Activated CD4-positive, alpha-beta T cell treated with anti-CD3 and anti-CD28 coated beads, Interleukin-2, amount 10 ng/mL, durations not matched to agents 24 days and 14 days (primary cell): Measurements from ENCODE around the gene SPIRE2. TPM values are rescaled to one million over a fixed set of nuclear protein-coding genes. Genes with fewer than 3 reads are reported as not detected.
A peak's percentile ranks its signal among the peaks of the same experiment; 100 is the strongest.
"Not testable (repeated sequence)": the region's sequence is repeated elsewhere in the genome, so short reads cannot be mapped to it uniquely, and the experiment has no call there.

ENCODE experiments used
- DNase-seq: peaks from one replicate; pipeline ENCODE4 v3.0.0; 2022
- H3K27ac Mint-ChIP-seq: one replicate; pipeline ENCODE4 v1.8.0; 2022; ENCODE audit warnings: mild to moderate bottlenecking, mixed read lengths
- H3K27me3 Mint-ChIP-seq: one replicate; pipeline ENCODE4 v1.8.0; 2022; ENCODE audit warnings: mixed read lengths
- H3K36me3 Mint-ChIP-seq: one replicate; pipeline ENCODE4 v1.8.0; 2022; ENCODE audit warnings: low read depth, mild to moderate bottlenecking, mixed read lengths
- H3K4me1 Mint-ChIP-seq: one replicate; pipeline ENCODE4 v1.8.0; 2021; ENCODE audit warnings: mixed read lengths
- H3K4me3 Mint-ChIP-seq: one replicate; pipeline ENCODE4 v1.8.0; 2022; ENCODE audit warnings: mild to moderate bottlenecking, moderate library complexity, mixed read lengths
- H3K9me3 Mint-ChIP-seq: one replicate; pipeline ENCODE4 v1.8.0; 2021; ENCODE audit warnings: mixed read lengths
- intact Hi-C: fragments of 100-400 bp; cut with micrococcal nuclease; formaldehyde crosslinking; loops from one replicate; pipeline ENCODE4 v1.15.1; 2023
- total RNA-seq: library from RNA; stranded (reverse); gene quantifications from 2 replicates; pipeline ENCODE4 v1.2.3, GENCODE V29; 2022

The SPIRE2 gene
- total RNA-seq, 1 donor from 2014 or later, result 2.0 TPM

DNA sequence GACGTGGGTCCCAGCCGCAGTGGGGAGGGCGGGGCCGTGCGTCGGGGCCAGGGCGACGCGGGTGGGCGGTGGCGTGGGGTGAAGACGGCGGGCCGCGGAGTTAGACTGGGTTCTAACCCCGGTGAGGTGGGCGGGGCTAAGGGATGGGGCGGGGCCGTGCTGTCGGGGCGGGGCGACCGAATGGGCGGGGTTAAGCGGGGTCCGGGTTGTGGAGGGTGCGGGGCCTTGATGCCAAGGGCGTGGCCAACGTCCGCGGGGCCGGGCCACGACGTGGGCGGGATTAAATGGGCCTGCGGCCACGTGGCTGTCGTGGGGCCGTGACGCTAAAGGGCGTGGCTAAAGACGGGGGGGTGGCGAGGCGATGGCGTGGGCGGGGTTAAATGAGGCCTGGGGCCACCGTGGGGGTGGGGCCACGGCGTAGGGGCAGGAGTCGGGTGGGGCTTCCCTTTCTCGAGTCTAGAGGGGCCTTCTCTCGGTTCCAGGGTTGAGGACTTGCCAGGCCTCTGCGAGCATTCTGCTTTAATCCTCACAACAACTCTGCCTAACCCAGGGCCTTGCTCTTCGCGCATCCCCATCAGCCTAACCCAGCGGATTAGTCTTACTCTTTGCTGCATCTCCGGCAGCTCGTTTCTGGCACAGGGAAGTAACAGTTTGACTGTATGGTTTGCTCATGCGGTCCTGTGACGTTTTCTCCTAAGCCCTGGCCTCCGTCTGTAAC, 45.9 kb downstream of the SPIRE2 start:
- DNase-seq, result peak; percentile 97
- Mint-ChIP-seq H3K27me3 (no peaks in the 10 kb centered on the region), H3K4me3 (peak overlapping the region; percentile 92), H3K4me1 (peaks cover 13% of the 10 kb centered on the region), H3K36me3 (peaks cover 43% of the 10 kb centered on the region), H3K27ac (peak overlapping the region; percentile 98), H3K9me3 (peaks cover 4% of the 10 kb centered on the region)
- intact Hi-C loops, result loop anchor here (1.0 to 5.0 kb wide), 2 partner anchors 53 to 58 kb away; partner anchors contain the start of gene FANCA

DNA sequence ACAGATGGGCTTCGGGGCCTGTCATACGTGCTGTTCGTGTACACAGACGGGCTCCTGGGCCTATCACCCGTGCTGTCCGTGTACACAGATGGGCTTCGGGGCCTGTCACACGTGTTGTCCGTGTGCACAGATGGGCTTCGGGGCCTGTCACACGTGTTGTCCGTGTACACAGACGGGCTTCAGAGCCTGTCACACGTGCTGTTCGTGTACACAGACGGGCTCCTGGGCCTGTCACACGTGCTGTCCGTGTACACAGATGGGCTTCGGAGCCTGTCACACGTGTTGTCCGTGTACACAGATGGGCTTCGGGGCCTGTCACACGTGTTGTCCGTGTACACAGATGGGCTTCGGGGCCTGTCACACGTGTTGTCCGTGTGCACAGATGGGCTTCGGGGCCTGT, 50.8 kb downstream of the SPIRE2 start:
- H3K4me1 Mint-ChIP-seq, result peaks cover 11% of the 10 kb centered on the region
- H3K27ac Mint-ChIP-seq, intact Hi-C loops: not testable (repeated sequence)

DNA sequence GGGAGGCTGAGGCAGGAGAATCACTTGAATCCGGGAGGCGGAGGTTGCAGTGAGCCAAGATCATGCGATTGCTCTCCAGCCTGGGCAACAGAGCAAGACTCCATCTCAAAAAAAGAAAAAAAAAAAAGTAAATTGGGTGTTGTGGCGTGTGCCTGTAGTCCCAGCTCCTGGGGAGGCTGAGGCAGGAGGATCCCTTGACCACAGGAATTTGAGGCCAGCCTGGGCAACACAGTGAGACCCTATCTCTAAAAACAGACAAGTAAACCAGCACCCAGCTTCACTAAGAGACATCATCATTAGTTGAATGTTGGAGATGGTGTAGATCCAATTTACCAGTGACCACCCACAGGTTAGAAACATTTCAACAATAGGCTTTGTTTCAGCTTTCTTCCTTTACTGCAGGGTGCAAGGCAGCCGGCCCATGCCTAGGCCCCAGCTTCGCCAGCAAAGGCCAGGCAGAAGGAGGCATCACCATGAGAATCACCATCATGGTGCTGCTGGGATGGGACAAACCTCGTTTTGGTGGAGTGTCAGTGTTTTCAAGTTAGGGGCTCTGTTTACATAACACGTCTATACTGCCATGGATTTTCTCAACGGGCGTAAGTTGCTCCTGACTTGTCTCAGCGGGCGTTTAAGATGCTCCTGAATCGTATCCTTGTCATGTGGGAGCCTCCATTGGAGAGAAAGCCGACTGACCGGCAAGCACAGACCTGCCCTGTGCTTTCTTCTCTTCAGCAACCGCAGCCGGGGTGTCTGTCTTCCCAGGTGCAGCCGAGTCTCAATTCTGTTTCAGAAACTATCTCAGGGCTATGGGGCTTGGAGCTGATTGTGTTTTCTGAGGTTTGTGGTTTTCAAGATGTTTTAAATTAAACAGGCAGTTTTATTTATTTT, 52.4 kb downstream of the SPIRE2 start:
- H3K27ac Mint-ChIP-seq, result no peak overlapping the region
- peaks cover 8% of the 10 kb centered on the region for H3K4me1 Mint-ChIP-seq
- H3K36me3 Mint-ChIP-seq, result peaks cover 55% of the 10 kb centered on the region
- no peaks in the 10 kb centered on the region for H3K27me3 Mint-ChIP-seq
- H3K4me3 Mint-ChIP-seq, result no peak overlapping the region
- intact Hi-C loops, result no loop called here
- peak; percentile 54 for DNase-seq
- no peaks in the 10 kb centered on the region for H3K9me3 Mint-ChIP-seq

More for the DNA sequence above, 50.8 kb downstream of the SPIRE2 start:
- H3K36me3 Mint-ChIP-seq, result peaks cover 54% of the 10 kb centered on the region
- H3K9me3 Mint-ChIP-seq, DNase-seq, H3K27me3 Mint-ChIP-seq, H3K4me3 Mint-ChIP-seq: not testable (repeated sequence)

DNA sequence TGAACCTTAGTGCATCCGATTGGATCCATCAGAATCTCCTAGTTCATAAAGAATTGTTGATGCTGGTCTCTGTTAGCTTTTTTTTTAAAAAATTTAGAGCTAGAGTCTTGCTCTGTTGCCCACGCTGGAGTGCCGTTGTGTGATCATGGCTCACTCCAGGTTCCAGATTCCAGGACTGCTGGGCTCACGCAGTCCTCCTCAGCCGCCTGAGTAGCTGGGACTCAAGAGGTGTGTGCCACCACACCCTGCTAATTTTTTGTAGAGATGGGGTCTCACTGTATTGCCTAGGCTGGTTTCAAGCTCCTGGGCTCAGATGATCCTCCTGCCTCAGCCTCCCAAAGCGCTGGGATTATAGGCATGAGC, 53.1 kb downstream of the SPIRE2 start:
- DNase-seq, result no peak
- peaks cover 55% of the 10 kb centered on the region for H3K36me3 Mint-ChIP-seq
- peaks cover 8% of the 10 kb centered on the region for H3K4me1 Mint-ChIP-seq
- H3K4me3 Mint-ChIP-seq, result no peak overlapping the region
- H3K27ac Mint-ChIP-seq, result no peak overlapping the region
- intact Hi-C loops, result no loop called here
- H3K27me3 Mint-ChIP-seq, result no peaks in the 10 kb centered on the region
- no peaks in the 10 kb centered on the region for H3K9me3 Mint-ChIP-seq

DNA sequence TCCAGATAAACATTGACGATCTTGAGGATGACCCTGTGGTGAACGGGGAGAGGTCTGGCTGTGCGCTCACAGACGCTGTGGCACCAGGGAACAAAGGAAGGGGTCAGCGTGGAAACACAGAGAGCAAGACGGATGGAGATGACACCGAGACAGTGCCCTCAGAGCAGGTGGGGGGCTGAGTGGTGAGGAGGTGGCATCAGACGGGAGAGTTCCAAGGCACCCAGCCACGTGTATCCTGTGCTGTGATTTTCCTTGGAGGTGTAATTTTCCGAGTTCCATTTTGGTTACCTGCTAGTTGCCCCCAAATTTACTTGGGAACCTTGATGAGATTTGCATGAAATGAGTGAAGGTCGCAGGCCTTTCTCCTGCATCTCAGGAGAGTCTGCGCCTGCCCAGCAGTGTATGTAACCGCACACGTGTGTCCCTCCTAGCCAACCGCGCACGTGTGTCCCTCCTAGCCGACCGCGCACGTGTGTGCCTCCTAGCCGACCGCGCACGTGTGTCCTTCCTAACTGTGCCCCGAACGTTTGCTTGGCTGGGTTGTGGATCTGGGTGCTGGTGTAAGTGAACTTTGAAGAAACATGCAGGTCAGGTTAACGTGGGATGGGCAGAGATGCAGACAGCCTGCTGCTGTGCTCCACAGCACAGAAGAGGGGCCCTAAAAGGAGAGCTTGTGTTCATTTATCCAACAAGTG, 55.2 kb downstream of the SPIRE2 start:
- no peaks in the 10 kb centered on the region for H3K9me3 Mint-ChIP-seq
- peaks cover 7% of the 10 kb centered on the region for H3K4me1 Mint-ChIP-seq
- no peaks in the 10 kb centered on the region for H3K27me3 Mint-ChIP-seq
- no peak for DNase-seq
- no peak overlapping the region for H3K4me3 Mint-ChIP-seq
- H3K27ac Mint-ChIP-seq, result no peak overlapping the region
- H3K36me3 Mint-ChIP-seq, result peaks cover 60% of the 10 kb centered on the region
- intact Hi-C loops, result no loop called here

DNA sequence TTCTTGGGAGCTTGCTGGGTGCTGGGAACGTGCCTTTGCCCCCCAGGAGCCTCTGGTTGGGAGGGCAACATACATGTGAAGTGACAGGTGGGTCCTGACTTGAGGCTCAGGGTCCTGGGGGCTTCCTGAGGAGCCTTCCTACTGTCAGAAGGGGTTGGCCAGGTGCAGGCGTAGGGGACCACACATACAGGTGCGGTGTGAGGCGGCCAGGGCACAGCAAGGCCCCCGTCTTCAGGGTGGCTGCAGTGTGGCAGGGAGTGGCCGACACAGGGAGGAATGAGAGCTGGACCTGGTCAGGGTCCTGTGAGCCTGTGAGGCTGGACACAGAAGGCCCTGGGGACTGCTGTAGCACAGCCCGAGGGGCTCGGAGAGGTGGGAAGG, 55.8 kb downstream of the SPIRE2 start:
- H3K27me3 Mint-ChIP-seq, result no peaks in the 10 kb centered on the region
- intact Hi-C loops, result no loop called here
- H3K27ac Mint-ChIP-seq, result no peak overlapping the region
- H3K4me3 Mint-ChIP-seq, result no peak overlapping the region
- peaks cover 57% of the 10 kb centered on the region for H3K36me3 Mint-ChIP-seq
- DNase-seq, result no peak
- no peaks in the 10 kb centered on the region for H3K9me3 Mint-ChIP-seq
- peaks cover 7% of the 10 kb centered on the region for H3K4me1 Mint-ChIP-seq

DNA sequence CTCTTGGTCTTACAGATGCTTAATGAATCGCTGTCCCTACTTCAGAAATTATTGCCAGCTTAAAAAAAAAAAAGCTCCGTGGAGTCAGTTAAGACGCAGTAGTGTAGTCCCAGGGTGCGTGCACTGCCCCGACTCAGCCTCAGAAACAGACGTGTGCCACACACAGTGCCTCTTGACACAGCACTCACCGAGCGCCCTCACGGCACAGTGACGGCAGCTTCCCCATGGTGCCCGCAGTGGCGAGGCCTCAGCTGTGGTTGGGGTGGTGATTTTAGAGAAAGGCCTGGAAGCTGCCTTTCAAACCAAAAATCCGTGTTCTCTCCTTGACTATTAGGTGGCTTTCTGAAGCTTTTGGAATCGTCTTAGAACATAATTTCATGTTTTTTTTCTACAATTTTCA, 59.0 kb downstream of the SPIRE2 start:
- Mint-ChIP-seq H3K4me1 (peaks cover 11% of the 10 kb centered on the region), H3K9me3 (no peaks in the 10 kb centered on the region), H3K4me3 (no peak overlapping the region), H3K27me3 (no peaks in the 10 kb centered on the region), H3K27ac (no peak overlapping the region), H3K36me3 (peaks cover 66% of the 10 kb centered on the region)
- DNase-seq, result no peak
- intact Hi-C loops, result no loop called here

DNA sequence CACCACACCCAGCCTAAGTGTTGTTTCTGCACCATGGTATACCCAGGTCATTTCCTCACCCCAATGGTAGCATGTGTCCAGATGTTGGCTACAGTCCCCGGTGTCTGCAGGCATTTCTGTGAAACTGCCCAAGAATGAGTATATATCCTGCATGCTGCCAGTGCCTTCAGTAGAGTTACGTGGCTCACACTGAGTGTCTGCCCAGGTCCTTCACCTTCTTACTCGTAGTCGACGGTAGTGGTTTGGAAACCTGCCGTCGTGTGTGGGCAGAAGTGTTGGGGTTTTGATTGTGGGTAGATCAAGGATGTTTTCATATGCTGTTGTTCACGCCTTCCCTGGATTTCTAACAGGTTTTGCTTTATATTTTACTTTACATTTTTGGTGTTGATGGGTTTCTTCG, 61.9 kb downstream of the SPIRE2 start:
- H3K27ac Mint-ChIP-seq, result peak overlapping the region; percentile 53
- DNase-seq, result no peak
- no peaks in the 10 kb centered on the region for H3K9me3 Mint-ChIP-seq
- H3K4me1 Mint-ChIP-seq, result peaks cover 10% of the 10 kb centered on the region
- no peaks in the 10 kb centered on the region for H3K27me3 Mint-ChIP-seq
- no peak overlapping the region for H3K4me3 Mint-ChIP-seq
- H3K36me3 Mint-ChIP-seq, result peaks cover 51% of the 10 kb centered on the region
- intact Hi-C loops, result no loop called here

DNA sequence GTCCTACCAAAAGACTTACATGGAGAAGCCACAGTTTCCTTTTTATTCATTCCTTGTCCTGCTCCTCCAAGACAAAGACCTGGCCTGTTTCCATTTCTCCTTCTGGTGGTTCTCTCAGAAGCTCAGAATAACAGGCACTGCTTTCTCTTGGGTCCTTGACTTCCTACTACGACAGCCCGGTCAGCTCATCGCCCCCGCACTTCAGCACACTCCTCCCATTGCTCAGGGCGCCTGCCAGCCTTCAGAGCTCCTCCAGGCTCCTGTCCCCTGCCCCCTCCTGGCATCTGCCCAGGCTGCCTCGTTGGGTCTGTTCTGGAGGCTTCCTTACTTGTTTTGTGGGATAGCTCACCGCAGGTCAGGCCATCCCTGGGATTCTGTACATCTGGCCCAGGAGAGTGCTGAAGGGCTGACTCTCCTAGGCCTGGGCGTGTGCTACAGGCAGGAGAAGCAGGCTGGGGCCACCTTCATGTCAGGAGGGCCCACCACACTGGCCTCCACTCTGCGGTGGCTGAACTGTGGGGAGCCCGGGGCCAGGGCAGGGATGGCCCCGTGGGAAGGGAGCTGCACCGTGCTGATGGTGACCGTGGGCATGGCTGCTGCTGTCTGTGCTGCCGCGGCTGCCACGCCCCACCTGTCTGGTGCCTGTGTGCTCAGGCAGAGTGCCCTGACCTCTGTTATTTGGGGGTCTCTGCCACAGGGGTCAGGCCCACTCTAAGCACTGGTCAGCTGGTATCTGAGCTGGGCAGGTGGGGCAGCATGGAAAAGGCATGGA, 62.8 kb downstream of the SPIRE2 start:
- Mint-ChIP-seq H3K4me3 (no peak overlapping the region), H3K27ac (peak overlapping the region; percentile 17), H3K9me3 (no peaks in the 10 kb centered on the region), H3K36me3 (peaks cover 49% of the 10 kb centered on the region), H3K27me3 (no peaks in the 10 kb centered on the region), H3K4me1 (peaks cover 8% of the 10 kb centered on the region)
- intact Hi-C loops, result no loop called here
- no peak for DNase-seq

DNA sequence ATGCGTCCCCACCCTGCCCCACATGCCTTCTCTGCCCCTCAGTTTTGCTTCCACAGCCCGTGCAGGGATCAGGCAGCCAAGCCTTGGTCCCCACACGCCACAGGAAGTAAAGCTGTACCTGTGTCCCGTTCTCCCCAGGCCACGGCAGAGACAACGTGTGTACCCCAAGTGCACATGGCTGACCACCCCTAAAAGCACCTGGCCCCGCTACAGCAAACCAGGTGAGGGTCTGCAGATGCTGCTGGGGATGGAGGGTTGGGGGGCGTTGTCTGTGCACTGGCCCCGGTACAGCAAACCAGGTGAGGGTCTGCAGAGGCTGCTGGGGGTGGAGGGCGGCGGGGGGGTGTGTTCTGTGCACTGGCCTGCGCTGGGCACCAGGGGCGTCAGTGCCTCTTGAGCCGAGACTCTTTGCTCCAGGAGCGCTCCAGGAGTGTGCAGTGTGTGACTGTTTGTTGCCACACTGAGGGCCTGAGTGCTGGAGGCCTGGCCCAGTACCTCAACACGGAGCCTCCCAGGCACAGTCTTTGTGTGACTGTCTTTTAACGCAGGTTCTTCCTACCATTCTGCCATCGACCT, 63.9 kb downstream of the SPIRE2 start:
- no peak for DNase-seq
- Mint-ChIP-seq H3K27me3 (no peaks in the 10 kb centered on the region), H3K4me1 (peaks cover 8% of the 10 kb centered on the region), H3K36me3 (peaks cover 45% of the 10 kb centered on the region), H3K27ac (no peak overlapping the region), H3K9me3 (no peaks in the 10 kb centered on the region), H3K4me3 (no peak overlapping the region)
- intact Hi-C loops, result no loop called here

DNA sequence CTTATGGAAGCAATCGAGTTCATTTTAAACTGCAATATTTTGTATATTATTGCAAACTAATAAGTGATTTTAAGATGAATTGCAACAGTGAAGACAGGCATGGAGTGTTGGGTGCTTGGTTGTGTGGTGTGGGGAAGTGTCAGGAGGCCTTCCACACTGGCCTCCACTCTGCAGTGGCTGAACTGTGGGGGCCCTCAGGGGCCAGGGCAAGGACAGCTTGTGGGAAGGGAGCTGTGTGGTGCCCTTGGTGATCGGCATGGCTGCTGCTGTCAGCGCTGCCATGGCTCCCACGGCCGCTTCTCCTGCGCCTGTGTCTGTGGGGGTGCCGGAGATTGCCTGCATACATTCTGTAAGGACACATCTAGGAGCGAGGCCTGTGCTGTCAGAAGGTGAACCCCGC, 64.4 kb downstream of the SPIRE2 start:
- peaks cover 44% of the 10 kb centered on the region for H3K36me3 Mint-ChIP-seq
- intact Hi-C loops, result no loop called here
- H3K4me3 Mint-ChIP-seq, result no peak overlapping the region

DNA sequence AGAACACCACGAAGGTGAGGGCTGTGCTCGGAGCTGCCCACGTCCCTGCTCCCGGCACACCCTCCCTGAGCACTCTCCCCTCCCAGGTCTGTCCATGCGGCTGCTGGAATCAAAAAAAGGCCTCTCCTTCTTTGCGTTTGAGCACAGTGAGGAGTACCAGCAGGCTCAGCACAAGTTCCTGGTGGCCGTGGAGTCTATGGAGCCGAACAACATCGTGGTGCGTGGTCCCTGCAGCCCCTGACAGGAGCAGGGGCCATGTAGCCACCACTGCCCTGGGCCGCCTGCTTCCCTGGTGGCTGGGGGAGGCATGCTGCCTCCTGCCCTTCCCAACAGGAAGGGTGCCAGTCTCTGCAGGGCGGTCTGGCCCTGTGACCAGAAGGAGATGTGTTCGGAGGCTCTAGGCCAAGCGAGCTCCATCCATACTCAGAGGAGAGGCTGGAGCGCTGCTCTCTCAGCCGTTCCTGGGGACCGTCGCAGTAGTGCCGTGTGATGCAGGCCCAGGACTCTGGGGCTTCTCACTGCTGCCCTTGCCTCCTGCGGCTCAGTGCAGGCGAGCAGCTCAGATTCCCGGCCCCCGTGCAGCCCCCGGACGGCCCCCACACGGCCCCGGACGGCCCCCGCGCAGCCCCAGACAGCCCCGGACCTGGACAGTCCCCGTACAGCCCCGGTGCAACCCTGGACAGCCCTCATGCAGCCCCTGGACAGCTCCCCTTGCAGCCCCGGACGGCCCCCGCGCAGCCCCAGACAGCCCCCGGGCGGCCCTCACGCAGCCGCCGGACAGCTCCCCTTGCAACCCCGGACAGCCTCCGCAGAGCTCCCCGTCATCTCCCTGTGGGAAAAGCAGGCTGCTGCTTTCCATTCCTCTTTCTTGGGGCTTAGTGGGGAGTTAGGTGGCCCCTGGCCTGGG, 65.6 kb downstream of the SPIRE2 start:
- Mint-ChIP-seq H3K4me1 (peaks cover 8% of the 10 kb centered on the region), H3K36me3 (peaks cover 44% of the 10 kb centered on the region), H3K4me3 (no peak overlapping the region), H3K27me3 (no peaks in the 10 kb centered on the region), H3K27ac (no peak overlapping the region), H3K9me3 (no peaks in the 10 kb centered on the region)
- DNase-seq, result no peak
- intact Hi-C loops, result no loop called here

More for the DNA sequence above, 64.4 kb downstream of the SPIRE2 start:
- DNase-seq, result no peak
- H3K27me3 Mint-ChIP-seq, result no peaks in the 10 kb centered on the region
- H3K27ac Mint-ChIP-seq, result no peak overlapping the region
- peaks cover 8% of the 10 kb centered on the region for H3K4me1 Mint-ChIP-seq
- H3K9me3 Mint-ChIP-seq, result no peaks in the 10 kb centered on the region
